Endothelial cell of umbilical vein (primary cell): Measurements from ENCODE around the gene KRT6C.

Experiments
- CTCF ChIP-seq, 2 donors: IDR thresholded peaks; 1 replicate in 1 of 2; 2 replicates in 1 of 2; pipeline ENCODE4 v1.5.1; 2011; ENCODE audit warnings: low read length in 2 of 2, mild to moderate bottlenecking in 2 of 2, moderate library complexity in 2 of 2, control low read depth in 1 of 2, inconsistent platforms in 1 of 2, low read depth in 1 of 2; ENCODE audit not compliant: insufficient read depth in 1 of 2; ENCODE audit errors: extremely low read depth in 1 of 2
- EZH2 ChIP-seq: IDR thresholded peaks from 2 replicates; pipeline ENCODE4 v1.6.1; 2012; ENCODE audit warnings: borderline replicate concordance, low read depth, mild to moderate bottlenecking, moderate library complexity, low read length, inconsistent platforms; ENCODE audit not compliant: severe bottlenecking
- FOS ChIP-seq: IDR thresholded peaks from 2 replicates; pipeline ENCODE4 v1.6.1; 2011; ENCODE audit warnings: mild to moderate bottlenecking, low read length, moderate library complexity, borderline replicate concordance; ENCODE audit not compliant: insufficient read depth
- GATA2 ChIP-seq: IDR thresholded peaks from 2 replicates; pipeline ENCODE4 v1.7.0; 2011; ENCODE audit warnings: low read depth, mild to moderate bottlenecking, moderate library complexity, mixed read lengths, low read length; ENCODE audit not compliant: insufficient read length, insufficient read depth
- MYC ChIP-seq: IDR thresholded peaks from one replicate; pipeline ENCODE4 v1.6.1; 2011; ENCODE audit warnings: mild to moderate bottlenecking, low read depth, low read length
- POLR2A ChIP-seq: IDR thresholded peaks from 2 replicates; pipeline ENCODE4 v1.6.1; 2012; ENCODE audit warnings: low read depth, mild to moderate bottlenecking, control low read depth, low read length
- POLR2AphosphoS5 ChIP-seq: IDR thresholded peaks from 2 replicates; pipeline ENCODE4 v1.6.1; 2012; ENCODE audit warnings: low read depth, mild to moderate bottlenecking, control low read depth, low read length, moderate library complexity; ENCODE audit not compliant: insufficient read depth
- TF ChIP-seq, protein P1 (sequence below): IDR thresholded peaks from 2 replicates; pipeline ENCODE4 v1.6.1; 2011; ENCODE audit not compliant: insufficient read depth, insufficient read length

DNA sequence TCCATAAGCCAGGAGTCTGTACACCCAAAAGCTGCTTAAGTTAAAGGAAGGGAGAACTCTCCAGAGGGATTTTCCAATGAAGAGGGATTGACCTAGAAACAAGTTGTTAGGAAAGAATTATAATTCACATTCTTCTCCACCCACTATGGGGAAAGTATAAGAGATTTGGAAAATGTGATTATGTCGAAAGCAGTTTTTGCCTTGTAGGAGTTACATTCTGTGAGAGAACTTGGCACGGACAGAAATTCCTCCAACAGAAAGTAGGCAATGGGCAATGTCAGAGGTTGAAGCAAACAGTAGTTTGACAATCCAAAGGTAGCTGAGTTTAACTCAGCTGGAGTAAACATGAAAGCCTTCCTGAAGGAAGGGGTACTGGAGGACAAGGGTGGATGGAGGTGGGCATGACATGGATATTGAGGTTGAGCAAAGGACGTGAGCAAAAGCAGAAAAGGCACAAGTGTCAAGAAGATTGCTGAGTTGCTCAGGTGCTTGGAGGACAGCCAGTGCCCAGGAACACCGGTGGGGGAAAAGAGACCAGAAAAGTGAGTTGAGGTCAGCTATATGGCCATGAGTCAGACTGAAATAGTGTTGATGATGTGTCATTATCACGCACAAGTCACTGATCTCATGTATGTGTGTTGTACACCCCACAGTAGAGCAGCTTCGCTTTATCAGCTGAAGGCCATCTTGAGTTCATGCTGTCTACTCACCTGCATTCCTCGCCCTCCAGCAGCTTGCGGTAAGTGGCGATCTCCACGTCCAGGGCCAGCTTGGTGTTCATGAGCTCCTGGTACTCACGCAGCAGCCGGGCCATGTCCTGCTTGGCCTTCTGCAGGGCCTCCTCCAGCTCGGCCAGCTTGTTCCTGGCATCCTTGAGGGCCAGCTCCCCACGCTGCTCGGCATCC is 42.6 kb upstream of the KRT6C start:
- TF ChIP-seq CTCF (IDR thresholded peaks at IDR 0.05; ENCODE audit: extremely low read depth in 1 of 2, insufficient read depth in 1 of 2, low read depth in 1 of 2, low read length in 2 of 2) (no peak), POLR2A (no peak), GATA2 (no peak), POLR2AphosphoS5 (no peak), MYC (no peak), FOS (no peak), EZH2 (no peak)
- TF ChIP-seq, protein P1, sequence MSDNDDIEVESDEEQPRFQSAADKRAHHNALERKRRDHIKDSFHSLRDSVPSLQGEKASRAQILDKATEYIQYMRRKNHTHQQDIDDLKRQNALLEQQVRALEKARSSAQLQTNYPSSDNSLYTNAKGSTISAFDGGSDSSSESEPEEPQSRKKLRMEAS = no peak
